HG03045 (cell line): ENCODE measurements around the gene PLA2G2F.

ENCODE experiments used
- ATAC-seq: cut with Tn5 transposase; IDR thresholded peaks from one replicate; pipeline ENCODE4 v1.9.1; 2021; ENCODE audit warnings: mild to moderate bottlenecking, moderate library complexity; ENCODE audit not compliant: unreplicated experiment

The PLA2G2F gene

DNA sequence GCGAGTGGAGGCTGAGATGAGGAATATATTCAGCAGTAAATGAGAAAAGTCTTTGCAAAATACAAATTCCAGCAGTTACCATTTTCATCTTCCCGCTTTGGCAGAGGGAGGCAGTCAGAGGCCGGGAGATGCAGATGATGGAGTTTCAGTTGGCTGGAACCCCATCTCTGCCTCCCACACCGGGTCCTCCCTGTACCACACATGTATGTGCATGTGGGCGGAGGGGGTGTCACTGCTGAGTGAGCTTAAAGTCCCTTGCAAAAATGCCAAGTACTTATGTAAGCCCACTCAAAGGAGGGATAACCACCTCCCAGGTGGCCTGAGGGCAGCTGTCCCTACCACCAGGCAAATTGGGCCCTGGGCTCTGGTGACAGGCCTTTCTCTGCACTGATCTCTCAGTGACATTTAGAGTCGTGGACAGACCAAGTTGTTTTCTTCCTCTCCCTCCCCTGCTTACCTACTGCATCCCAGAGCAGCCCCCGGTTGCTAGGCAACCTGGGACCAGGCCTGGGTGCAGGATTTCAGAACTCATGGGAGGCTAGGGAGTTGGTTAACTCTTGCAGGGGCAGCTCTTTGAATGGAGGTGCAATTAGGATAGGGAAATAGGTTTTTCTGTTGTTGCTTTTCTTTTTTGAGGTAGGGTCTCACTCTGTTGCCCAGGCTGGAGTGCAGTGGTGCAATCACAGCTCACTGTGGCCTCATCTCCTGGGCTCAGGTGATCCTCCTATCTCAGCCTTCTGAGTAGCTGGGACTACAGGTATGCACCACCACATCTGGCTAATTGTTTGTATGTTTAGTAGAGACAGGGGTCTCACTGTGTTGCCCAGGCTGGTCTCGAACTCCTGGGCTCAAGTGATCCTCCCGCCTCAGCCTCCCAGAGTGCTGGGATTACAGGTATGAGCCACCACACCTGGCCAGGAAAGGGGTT lies 29.7 kb downstream of the PLA2G2F start:
- no peak for ATAC-seq

DNA sequence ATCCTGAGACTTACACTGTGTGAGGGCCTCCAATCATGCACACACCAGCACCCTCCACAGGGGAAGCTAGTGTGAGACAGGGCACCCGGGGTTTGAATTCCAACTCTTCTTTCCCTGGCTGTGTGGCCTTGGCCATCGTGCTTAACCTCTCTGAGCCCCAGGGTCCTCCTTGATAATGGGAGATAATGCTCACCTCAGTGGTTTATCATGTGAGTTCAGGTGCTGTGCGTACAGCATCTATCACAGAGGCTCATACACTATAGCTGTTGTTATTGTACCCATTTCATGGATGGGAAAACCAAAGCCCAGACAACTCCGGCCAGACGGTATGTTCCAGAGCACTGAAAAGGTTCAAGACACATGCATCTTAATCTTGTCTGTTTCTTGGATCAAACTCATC lies 30.8 kb downstream of the PLA2G2F start:
- ATAC-seq = no peak

DNA sequence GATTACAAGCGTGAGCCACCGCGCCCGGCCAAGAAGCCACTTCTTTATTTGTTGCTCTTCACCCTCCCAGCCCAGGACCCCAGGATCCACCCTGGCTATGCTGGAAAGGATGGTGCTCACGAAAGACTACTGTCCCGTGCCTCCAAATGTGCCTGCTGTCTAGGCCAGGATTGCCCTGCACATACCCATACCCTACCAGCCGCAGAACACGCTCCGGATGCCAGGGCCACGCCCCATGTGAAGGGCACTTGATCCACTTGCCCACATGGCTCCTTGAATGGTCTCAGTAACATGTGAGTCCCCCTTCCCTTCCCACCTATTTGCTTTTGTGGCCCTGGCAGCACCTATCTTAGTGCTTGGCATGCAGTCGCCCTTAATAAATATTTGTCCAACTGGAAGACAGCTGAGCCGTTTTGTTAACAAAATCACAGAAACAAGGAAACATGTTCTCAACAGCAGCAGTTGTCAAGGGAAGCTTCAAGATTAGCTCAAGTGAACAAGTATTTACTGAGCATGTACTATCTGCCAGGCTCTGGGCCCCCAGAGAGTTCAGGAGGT lies 33.0 kb downstream of the PLA2G2F start:
- no peak for ATAC-seq

DNA sequence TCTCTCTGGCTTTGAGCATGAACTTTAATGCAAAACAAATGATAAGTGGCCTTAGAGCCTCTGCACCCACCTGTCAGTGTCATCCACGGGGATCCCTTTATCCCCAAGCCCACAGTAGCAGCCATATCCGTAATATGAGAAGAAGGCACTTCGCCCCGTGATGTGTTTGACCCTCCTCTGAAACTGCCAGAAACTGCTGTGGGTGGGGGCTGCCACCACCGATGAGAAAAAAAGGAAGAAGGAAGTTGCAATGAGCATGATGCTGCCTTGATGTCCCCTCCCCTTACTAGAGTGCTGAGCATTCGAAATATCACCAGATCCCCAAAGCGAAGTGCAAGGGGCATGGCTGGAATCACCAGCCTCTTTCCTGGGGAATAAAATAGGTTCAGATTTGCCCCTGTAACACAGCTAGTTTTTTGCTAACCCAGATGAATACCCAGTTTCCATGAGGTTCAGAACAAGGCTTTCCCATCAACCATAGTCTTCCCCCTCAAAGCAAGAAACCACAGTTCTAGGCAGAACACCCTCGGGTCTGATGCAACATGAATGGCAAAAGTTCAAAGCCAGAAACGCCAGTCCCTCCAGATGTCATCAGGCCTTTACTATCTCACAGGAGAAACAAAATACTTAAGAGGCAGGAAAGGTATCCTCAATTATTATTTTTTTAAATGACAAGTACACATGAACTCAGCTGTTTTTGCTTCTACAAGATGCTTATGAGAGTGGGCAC lies 36.0 kb downstream of the PLA2G2F start:
- ATAC-seq = no peak

DNA sequence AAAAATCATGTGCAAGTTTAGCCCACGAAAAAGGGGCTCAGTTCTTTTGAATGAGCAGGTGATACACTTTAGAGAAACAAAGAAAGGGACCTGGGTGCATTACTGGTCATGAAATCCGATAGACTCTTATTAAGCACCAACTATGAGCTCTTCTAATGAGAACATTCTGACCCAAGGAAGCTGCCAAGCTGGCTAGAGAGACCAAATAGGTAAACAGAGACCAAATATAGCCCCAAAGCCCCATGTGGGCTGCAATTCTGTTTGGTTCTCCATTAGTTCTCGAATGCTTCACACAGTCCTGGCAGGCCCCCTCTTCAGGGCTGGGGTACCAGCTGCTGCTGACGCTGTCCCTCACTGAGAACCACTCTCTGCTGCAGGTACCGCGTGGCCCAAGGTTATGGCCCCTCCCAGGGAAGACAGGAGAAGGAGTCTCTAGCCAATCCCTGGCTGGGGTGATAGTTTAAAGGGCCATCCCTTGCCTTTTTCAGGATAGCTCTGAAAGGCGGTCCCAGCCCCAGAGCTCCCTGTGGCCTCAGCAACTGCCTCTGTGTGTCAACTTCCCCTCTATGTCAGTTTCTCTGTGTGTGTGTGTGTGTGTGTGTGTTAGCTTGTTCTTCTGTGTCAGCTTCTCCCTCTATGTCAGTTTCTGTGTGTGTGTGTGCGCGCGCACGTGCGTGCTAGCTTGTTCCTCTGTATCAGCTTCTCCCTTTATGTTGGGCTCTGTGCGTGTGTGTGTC lies 39.7 kb downstream of the PLA2G2F start:
- no peak for ATAC-seq

DNA sequence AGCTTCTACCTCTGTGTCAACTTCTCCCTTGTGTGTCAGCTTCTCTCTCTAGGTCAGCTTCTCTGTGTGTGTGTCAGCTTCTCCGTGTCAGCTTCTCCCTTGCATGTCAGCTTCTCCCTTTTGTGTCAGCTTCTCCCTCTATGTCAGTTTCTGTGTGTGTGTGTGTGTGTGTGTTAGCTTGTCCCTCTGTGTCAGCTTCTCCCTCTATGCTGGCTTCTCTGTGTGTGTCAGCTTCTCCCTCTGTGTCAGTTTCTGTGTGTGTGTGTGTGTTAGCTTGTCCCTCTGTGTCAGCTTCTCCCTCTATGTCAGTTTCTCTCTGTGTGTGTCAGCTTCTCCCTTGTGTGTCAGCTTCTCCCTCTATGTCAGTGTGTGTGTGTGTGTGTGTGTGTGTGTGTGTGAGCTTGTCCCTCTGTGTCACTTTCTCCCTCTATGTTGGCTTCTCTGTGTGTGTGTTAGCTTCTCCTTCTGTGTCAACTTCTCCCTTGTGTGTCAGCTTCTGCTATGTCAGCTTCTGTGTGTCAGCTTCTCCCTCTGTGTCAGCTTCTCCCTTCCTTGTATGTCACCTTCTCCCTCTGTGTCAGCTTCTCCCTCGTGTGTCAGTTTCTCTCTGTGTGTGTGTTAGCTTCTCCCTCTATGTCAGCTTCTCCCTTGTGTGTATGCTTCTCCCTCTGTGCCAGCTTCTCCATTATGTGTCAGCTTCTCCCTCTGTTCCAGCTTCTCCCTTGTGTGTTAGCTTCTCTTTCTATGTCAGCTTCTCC lies 40.4 kb downstream of the PLA2G2F start:
- no peak for ATAC-seq

DNA sequence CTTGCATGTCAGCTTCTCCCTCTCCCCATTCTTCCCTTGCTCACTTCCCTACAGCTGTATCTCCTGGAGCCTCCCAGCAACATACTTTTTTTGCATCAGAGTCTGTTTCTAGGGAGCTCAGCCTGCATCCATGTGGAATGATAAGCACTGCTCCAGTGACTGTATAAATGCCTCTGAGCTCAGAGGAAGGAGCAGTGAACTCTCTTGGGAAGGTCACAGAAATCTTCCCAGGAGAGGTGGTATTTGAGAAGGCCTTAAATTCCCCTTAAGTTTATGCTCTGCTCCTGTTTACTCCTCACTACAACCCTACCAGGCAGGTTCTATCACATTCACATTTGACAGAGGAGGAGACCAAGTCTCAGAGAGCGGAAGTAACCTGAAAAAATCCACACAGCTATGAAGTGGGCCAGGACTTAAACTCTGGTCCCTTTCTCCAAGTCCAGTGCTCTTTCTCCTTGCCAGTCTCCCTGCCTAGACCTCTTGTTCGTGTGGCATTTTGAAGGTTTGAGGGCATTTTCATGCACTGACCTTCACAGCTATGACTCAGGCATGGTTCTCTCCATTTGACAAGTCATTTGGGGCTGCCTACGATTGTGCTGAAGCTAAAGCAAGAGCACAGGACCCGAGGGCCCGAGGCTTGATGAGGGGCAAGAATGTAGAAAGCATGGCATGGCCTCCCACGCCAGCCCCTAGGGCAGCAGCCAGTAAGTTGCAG lies 41.2 kb downstream of the PLA2G2F start:
- ATAC-seq = no peak

DNA sequence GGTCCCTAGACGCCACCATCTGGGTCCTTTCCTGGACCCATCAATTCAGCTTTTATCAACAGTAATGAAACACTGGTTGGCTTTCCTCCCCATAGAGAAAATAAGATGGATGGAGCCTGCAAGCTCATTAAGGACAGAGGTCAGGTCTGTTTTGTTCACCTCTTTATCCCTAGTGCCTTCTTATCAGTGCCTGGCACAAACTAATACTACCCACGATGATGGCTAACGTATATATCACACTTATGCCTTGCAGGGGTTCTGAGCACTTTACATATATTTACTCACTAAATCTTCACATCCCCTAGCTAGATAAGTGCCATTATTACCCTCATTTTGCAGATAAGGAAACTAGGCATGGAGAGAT lies 41.7 kb downstream of the PLA2G2F start:
- no peak for ATAC-seq

DNA sequence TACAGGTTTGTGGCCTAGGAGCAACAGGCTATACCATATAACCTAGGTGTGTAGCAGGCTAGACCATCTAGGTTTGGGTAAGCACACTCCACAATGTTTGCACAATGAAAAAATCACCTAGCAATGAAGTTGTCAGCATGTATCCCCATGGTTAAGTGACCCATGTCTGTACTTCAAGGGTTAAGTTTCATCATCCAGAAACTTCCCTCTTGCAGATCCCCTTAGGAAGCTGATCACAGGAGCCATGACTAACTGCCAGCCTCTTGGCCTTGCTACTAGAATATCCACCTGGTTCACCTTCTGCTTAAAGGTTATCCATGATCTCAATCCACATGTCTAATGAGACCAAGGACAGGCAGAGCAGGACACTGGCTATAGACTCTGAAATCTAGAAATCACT lies 43.3 kb downstream of the PLA2G2F start:
- ATAC-seq = no peak

DNA sequence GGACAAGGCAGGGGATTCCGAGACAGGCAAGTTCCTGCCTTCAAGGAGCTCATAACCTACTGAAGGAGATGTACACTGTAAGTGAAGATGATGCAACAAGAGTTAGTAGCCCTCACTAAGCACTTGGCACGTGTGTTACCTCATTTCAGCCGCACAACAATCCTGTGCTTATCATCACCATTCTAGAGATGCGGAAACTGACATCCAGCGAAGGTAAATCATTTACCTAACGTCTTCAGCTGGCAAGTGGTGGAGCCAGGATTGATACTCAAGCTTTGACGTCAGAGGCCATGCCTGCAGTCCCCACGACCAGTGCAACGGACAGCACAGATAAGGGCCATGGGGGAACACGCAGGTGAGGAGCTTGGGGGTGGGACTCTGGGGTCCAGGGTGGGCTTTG lies 43.9 kb downstream of the PLA2G2F start:
- ATAC-seq = no peak

DNA sequence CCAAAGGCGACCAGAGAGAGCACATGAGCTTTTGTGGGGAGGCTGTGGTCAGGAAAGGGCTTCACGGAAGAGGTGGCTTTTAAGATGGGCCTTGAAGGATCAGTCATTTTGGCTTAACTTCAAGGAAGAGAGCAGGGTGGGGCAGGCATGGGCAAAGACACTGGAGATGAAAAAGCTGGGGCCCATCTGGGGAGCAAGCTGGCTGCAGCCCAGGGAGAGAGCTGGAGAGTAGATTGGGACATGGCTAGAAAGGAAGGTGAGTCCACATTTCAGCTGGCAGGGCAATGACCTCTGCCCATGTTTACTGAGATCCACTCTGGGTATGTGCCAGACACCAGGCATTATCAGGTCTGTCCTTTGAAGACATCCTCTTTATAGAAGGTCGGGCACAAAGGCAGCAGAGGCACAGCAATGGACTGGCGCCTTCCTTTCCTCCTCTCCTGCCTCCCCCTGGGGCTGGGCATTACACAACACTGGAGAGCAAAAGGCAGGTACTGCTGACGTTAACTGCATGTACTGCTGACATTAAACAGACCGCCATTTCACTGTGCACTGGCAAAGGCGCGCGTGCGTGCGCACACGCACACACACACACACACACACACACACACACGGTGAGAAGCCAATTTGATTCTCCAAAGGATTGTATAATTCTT lies 44.6 kb downstream of the PLA2G2F start:
- ATAC-seq = no peak

DNA sequence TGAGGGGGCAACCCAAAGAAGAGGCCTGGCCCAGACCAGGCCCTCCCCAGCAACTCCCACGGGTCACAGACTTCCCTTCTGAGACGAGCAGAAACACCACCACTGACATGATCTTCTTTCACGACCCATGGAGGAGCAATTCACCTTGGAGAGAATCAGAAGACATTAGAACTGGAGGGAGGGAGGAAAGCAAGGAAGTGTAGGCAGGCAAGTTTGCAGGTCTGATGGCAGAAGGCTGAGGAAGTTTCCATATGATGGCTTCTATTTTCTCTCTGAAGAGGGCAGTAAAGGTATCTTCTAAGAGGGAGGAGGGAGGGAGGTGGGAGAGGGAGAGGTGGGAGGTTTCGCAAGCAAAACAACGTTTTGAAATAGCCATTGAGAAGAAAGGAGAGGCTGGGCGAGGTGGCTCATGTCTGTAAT lies 45.4 kb downstream of the PLA2G2F start:
- no peak for ATAC-seq

DNA sequence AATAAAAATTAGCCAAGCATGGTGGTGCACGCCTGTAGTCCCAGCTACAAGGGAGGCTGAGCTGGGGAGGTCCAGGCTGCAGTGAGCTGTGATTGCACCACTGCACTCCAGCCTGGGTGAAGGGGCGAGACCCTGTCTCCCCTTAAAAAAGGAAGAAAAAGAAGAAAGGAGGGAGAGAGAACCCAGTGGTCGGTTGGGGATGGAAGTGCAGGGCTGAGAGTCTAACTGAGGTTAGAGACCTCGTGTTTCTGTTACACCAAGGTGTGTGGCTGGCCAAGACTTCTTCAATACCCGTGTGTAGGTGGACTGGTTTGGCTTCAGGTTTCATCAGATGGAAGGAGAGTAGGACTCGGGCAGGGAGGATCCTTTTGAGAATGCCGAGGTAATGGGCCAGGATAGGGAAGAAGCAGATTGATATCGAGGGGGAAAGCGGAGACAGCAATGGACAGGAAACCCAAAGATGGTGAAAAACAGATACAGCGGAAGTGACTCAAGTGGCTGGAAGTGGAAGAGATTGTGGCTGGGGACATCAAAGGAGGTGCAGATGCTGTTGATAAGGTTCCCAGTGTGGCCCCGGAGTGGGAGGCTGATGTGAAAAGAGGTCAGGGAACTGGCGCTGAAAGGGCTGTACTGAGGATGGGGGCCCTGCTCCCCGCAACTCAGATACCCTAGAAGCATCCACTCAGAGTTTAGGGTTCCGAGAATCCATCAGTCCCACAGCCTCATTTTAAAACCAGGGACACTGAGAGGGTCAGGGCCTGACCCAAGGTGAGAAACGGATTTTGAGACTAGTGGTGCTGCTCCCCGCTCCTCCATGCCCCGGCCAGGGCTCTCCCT lies 46.1 kb downstream of the PLA2G2F start:
- no peak for ATAC-seq

DNA sequence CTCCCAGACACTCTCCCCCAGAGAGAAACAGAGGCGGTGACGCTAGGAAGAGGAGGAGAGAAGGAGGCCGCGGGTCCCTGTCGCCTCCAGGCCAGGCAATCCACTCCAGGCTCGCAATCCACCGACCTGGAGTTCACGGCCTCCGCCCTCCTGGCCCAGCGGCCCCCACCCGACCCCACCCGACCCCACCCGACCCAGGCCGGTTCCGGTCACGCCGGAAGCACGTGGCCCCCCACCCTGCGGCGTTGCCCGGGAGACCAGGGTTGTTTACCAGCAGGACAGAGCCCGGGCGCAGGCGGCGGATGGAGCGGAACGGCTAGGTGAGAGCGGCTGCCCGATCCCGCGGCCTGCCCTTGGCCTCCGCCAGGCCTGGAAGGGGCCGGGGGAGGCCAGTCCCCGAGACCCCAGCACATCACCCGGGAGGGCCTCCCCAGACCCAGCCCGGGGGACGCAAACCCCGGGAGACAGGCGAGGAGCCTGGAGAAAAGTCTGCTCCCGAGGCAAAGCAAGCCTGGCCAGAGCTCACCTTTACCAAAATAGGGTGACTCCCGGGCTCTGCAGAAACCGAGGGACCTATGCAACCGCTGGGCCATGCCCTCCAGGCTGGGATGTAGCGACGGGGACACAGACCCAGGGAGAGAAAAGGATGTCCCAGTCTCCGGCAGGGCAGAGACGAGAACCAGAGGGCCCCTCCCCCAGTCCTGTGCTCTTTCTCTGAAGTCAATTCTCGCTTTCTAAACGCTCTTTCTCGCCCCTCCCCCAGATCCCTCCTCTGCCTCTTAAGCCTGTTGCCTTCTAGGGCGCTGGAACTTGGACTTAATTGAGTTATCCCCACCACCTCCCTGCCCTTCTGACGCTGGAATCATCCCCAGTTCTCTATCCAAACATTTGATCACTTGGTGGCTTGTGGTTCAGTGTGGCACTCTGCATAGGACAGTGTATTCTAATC lies 47.0 kb downstream of the PLA2G2F start, which contains the start of the genes PLA2G2C and UBXN10:
Gene PLA2G2C, minus strand, starts transcription at position 685 of the 949 bp plus-strand sequence. CDS start 9,155 bp downstream, outside the sequence.
Gene UBXN10, plus strand, starts transcription at position 263 of the 949 bp plus-strand sequence. CDS start 4,466 bp downstream, outside the sequence.
- no peak for ATAC-seq

DNA sequence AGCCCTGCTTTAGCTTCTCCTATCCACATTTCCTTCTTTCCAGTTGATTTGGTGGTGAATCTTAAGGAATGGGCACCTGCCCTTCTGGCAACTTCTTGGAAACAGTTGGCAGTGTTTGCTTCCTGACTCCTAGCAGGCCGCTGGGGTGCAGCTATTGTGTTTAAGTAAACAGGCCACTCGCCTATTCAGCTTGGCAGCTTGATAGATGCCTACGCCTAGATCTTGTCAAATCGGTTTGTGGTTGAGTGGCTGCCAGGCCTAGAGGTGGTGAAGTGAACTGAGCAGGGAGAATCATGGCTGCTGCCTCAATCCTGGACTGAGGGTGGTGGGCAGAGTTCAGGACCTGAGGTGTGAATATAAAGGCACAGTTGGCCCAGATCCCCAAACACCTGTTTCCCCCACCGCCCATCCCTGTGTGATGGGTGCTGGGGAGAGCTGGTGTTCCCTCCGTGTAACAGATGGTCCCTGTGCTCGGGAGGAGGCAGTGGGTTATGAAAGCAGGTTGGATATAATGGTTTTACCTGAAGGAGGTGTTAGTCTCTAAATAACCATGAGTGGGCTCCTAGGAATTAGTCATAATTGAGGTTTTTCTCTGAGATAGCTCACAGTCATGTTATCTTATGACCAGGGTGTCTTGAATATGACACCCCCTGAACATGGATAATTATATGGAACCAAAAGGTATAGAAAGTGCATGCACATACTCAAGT lies 48.1 kb downstream of the PLA2G2F start:
- ATAC-seq = no peak

DNA sequence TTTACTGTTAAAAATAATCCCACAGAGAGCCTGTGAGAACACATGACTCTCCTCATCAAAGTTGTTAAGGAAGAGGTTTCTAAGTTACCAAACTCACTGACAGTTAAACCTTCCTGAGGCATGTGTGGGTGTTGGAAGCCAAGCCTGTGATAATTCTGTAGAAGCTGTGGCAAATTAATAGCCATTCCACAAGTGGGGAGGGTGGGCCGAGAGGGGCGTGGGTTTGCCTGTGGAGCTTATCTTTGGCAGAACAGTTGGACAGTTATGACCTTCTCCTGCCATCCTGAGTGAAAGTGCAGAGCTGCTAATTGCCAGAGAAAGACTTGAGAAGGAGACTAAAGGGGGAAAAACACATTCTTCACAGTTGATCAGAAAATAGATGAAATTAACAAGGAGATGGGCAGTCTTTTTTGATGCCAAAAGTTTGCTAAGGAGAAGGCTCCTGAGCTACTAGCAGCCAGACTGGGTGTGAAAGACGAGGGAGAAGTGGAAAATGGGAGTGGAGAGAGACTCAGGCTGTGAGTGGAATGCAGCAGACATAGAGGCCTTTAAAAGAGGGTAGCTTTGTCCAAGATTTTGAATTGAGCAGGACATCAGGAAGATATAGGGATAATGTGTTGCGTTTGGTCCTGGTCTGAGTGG lies 48.8 kb downstream of the PLA2G2F start:
- ATAC-seq = no peak
